ENCODE data around the gene MXD3. TPM values are rescaled to one million over a fixed set of nuclear protein-coding genes. Genes with fewer than 3 reads are reported as not detected.

The MXD3 gene
- total RNA-seq, 1 donor from 2014 or later, result 9.7 TPM

- peak; percentile 90 for DNase-seq (ENCODE audit: low spot score)
Measured at GRCh38 chr5:177303121-177303924, 8.4 kb downstream of the MXD3 start, which contains the start of the genes PRELID1 and RAB24. TSS of gene PRELID1 (plus strand) at chr5:177303799. CDS start at chr5:177303986, 187 bp downstream. TSS of gene RAB24 (minus strand) at chr5:177303719. CDS start at chr5:177303288, 431 bp downstream.

GRCh38 chr5:177302354-177303110 is 9.2 kb downstream of the MXD3 start:
- DNase-seq (ENCODE audit: low spot score), result no peak

GRCh38 chr5:177301503-177302165 is 10.1 kb downstream of the MXD3 start:
- peak; percentile 91 for DNase-seq (ENCODE audit: low spot score)

DNA sequence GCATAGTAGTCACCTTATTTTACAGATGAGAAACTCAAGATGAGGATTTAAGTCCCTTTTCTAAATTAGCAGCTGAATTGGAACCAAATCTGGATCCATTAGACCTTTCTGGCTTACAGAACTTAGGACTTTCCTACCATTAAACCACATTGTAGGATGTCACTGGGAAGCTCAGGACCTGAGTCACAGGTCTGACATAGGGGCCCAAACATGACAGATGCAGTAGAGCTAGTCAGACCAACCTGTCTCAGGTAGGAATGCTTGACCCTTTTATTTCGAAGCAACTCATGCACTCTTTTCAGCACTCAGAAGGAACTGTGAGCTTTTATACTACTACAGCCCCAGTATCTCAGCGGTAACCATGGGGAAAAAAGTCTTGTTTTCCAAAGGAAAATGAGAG is 10.7 kb downstream of the MXD3 start:
- DNase-seq (ENCODE audit: low spot score), result no peak

GRCh38 chr5:177300236-177300880 is 11.3 kb downstream of the MXD3 start:
- peak; percentile 64 for DNase-seq (ENCODE audit: low spot score)

DNA sequence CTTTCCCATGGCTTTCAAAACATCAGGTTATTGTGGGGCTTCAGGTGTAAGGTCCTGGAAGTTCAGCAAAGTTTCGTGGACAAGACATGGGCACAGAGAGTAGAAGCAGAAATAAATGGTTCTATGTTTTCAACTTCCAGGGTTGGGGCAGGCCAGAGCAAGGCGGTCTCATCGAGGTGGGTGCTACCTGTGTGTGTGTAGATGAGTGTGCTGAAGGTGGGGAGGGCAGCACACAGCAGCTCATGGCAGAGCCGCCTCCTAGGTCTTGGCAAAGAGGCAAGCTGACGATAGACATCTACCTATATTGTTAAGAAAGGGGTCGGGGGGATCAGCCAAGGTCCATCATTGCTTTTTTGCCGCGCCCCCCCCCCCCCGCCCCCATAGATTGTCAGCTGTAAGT is 12.0 kb downstream of the MXD3 start:
- no peak for DNase-seq (ENCODE audit: low spot score)

DNA sequence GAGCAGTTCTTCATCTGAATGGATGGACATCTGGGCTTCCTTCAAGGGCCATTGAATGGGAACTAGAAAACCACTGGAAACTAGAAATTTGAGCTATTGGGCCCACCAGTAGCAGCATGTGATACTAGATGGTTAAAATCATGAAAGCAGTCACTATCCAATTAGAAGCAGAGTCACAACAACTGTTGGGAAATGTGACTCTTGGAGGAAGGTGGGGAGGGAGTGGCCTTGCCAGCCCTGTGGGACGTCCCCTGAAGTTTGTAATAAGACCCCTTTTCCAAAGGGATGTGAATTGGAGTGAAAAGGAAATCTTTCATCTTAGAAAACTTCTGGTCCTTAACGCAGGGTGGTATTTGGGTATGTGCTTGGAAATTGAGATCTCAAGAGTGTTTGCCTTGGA is 13.8 kb downstream of the MXD3 start:
- DNase-seq (ENCODE audit: low spot score), result no peak

DNA sequence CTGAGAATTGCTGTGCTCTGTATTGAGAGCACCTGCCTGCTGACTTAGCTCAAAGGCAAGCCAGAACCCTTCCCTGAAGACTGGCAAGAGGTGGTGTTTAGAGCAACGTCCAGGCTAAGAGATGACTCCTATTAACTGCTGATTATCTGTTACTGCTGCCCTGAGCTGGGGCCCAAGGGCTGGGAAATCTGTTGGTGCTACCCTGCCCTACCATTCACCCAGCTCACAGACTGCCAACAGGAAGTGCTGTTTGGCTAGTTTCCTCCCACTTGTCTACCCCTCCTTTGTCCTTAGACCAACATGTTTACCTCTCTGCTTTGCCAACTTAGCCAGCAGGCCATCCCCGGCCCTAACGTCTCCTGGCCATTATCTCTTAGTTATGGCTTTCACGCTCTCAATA is 15.1 kb downstream of the MXD3 start:
- no peak for DNase-seq (ENCODE audit: low spot score)

- DNase-seq (ENCODE audit: low spot score), result no peak
Measured at GRCh38 chr5:177295924-177296323, 15.8 kb downstream of the MXD3 start.

GRCh38 chr5:177294632-177295031 is 17.1 kb downstream of the MXD3 start:
- no peak for DNase-seq (ENCODE audit: low spot score)

DNA sequence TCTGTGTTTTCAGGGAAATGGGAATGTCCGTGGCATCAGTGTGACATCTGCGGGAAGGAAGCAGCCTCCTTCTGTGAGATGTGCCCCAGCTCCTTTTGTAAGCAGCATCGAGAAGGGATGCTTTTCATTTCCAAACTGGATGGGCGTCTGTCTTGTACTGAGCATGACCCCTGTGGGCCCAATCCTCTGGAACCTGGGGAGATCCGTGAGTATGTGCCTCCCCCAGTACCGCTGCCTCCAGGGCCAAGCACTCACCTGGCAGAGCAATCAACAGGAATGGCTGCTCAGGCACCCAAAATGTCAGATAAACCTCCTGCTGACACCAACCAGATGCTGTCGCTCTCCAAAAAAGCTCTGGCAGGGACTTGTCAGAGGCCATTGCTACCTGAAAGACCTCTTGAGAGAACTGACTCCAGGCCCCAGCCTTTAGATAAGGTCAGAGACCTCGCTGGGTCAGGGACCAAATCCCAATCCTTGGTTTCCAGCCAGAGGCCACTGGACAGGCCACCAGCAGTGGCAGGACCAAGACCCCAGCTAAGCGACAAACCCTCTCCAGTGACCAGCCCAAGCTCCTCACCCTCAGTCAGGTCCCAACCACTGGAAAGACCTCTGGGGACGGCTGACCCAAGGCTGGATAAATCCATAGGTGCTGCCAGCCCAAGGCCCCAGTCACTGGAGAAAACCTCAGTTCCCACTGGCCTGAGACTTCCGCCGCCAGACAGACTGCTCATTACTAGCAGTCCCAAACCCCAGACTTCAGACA is 17.7 kb downstream of the MXD3 start:
- DNase-seq (ENCODE audit: low spot score), result no peak

- DNase-seq (ENCODE audit: low spot score), result no peak
Measured at GRCh38 chr5:177291735-177292134, 20.0 kb downstream of the MXD3 start.

- no peak for DNase-seq (ENCODE audit: low spot score)
Measured at GRCh38 chr5:177290816-177291596, 20.7 kb downstream of the MXD3 start.

DNA sequence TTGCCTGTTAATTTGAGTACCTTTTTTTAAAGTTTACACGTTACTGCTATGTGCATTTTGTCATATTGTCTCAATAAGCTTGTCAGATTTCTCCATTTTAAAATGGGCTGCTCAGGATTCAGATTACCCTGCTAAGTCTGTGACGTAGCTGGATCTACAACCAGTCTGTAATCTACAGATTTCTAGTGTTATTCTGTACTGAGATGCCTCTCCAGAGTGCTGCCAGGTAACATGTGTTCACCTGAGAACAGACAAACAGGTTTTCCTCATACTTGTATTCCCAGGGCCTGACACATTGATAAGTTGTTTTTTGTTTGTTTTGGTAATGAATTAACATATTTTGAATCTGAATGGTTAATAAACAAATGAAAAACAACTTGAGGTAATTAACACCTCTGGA is 23.5 kb downstream of the MXD3 start:
- DNase-seq (ENCODE audit: low spot score), result no peak

DNA sequence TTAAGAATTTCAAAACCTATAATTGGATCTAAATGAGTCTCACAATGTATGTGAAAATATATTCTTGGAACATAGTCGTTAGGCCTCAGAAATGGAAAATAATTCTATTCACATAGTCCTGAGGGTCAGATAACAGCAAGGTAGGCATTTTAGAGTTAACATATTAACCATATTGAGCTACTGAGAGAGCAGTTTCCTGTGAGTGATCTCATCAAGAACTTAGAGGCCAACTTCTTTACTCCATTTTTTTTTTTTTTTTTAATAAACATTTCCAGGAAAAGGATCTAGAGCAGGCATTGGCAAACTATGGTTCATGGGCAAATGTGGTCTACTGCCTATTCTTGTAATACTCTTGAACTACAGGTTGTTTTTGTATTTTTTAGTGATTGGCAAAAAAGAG is 34.8 kb downstream of the MXD3 start:
- no peak for DNase-seq (ENCODE audit: low spot score)

DNA sequence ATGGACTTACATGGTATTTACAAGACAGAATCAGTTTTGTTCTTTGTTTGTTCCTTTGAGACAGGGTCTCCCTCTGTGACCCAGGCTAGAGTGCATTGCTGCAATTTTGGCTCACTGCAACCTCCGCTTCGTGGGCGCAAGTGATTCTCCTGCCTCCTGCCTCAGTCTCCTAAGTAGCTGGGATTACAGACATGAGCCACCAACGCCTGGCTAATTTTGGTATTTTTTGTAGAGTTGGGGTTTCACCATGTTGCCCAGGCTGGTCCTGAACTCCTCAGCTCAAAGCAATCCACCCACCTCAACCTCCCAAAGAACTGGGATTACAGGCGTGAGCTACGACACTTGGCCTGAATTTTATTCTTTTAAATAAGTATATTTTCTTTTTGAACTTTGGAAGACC is 35.8 kb downstream of the MXD3 start:
- no peak for DNase-seq (ENCODE audit: low spot score)

- DNase-seq (ENCODE audit: low spot score), result no peak
Measured at GRCh38 chr5:177271113-177271512, 40.6 kb downstream of the MXD3 start.

DNA sequence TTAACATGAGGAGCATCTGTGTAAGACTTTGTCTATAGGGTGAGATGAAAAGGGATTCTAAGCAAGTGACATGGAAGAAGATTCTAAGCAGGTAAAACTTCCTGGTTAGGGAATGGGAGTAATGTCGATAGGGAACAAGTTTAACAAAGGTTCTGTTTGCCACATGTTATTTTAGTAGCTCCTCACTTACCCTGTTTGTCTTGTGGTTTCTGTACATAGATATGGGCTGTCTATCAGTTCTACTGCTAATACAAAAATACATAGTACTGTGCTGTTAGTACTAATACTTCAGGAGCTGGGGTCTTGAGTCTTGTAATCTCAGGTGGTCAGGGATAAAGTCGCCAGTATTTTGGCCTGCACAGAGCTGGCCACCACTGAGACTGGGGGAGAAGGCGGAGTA is 41.0 kb downstream of the MXD3 start:
- DNase-seq (ENCODE audit: low spot score), result no peak

DNA sequence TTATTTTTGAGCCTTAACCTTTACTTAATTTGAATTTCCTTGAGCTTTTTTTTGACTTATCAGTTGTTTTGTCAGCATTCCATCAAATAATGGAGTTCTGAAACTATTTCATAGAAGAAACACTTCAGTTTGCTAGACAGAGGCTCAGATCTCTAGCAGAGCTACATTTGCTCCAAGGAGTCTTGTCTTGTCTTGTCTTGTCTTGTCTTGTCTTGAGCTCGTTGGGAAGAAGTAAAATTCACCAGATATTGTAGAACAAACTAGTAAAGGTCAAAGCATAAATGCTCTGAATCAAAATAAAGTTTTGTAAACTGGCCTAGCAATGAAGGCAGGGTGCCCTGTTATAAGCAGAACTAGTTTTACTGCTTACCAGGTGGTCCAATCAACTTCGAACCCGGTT is 41.7 kb downstream of the MXD3 start:
- no peak for DNase-seq (ENCODE audit: low spot score)

DNA sequence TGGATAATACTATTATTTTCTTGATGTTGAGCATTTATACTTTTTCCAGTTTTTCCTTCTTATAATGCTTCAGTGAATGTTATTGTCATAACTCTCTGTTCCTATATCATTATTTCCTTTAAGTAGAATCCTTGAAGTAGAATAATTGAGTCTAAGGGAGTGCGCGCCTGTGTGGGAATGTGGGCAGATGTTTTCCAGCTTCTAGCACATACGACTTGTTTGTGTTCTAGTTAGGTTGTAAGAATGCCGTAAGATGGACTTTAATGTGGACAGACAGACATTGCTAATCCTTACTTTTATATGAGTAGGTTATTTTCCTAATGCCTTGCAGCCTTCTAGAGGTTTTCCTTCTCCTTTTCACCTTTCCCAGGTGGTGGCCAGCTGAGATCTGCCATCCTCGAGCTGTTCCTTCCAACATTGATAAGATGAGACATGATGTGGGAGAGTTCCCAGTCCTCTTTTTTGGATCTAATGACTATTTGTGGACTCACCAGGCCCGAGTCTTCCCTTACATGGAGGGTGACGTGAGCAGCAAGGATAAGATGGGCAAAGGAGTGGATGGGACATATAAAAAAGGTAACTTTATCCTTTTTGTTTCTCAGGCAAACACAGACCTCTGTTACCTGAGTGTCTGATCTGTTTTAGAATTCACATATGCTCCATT is 42.3 kb downstream of the MXD3 start:
- DNase-seq (ENCODE audit: low spot score), result no peak

Data from mucosa of gallbladder (tissue), 1 donor.